SU-DHL-6 (cell line): ENCODE data around the gene USP30.

Experiments used
- H2AFZ ChIP-seq: fragments of 200-600 bp; sonication (generic); 2 replicates; pipeline ENCODE4 v1.6.1; 2014; ENCODE audit warnings: low read depth, mild to moderate bottlenecking, moderate library complexity, mixed read lengths, antibody characterized with exemption, low read length; ENCODE audit not compliant: severe bottlenecking
- H3F3A ChIP-seq: fragments of 200-600 bp; shearing (Covaris generic); 2 replicates; pipeline ENCODE4 v1.6.0; 2016; ENCODE audit warnings: antibody characterized with exemption, mild to moderate bottlenecking; ENCODE audit not compliant: insufficient read depth
- H3K27ac ChIP-seq: fragments of 200-600 bp; sonication (generic); 2 replicates; pipeline ENCODE4 v1.5.1; 2016; ENCODE audit warnings: low read depth, mild to moderate bottlenecking, low read length, moderate library complexity, mixed read lengths
- H3K27me3 ChIP-seq: fragments of 200-600 bp; sonication (generic), shearing (Covaris generic); 2 replicates; pipeline ENCODE4 v1.6.0; 2014; ENCODE audit warnings: mild to moderate bottlenecking, low read length
- H3K36me3 ChIP-seq: fragments of 200-600 bp; sonication (generic); 2 replicates; pipeline ENCODE4 v1.6.1; 2014; ENCODE audit warnings: mild to moderate bottlenecking, low read length, mixed read lengths
- H3K4me2 ChIP-seq: fragments of 300-600, 200-600 bp; shearing (Covaris generic), sonication (generic); 2 replicates; pipeline ENCODE4 v1.6.0; 2014; ENCODE audit warnings: low read length, low read depth, mild to moderate bottlenecking; ENCODE audit not compliant: poor library complexity, severe bottlenecking
- H3K4me3 ChIP-seq: fragments of 200-600 bp; sonication (generic); 2 replicates; pipeline ENCODE4 v1.5.1; 2014; ENCODE audit warnings: antibody characterized with exemption, low read length, mild to moderate bottlenecking, mixed read lengths; ENCODE audit not compliant: insufficient read depth, poor library complexity, severe bottlenecking
- H3K79me2 ChIP-seq: fragments of 200-600 bp; sonication (generic); 2 replicates; pipeline ENCODE4 v1.6.1; 2014; ENCODE audit warnings: mild to moderate bottlenecking, low read length, moderate library complexity; ENCODE audit not compliant: insufficient read depth
- H3K9ac ChIP-seq: fragments of 200-600 bp; sonication (generic); 2 replicates; pipeline ENCODE4 v1.7.0; 2014; ENCODE audit warnings: mild to moderate bottlenecking, low read length
- H3K9me2 ChIP-seq: fragments of 200-600 bp; sonication (generic); replicated peaks from 2 replicates; pipeline ENCODE4 v1.6.1; 2014; ENCODE audit warnings: low read length; ENCODE audit not compliant: insufficient read depth
- H3K9me3 ChIP-seq: fragments of 200-600 bp; sonication (generic); 2 replicates; pipeline ENCODE4 v1.6.1; 2014; ENCODE audit warnings: low read length, mixed read lengths; ENCODE audit not compliant: insufficient read depth
- H4K20me1 ChIP-seq: fragments of 200-600 bp; sonication (generic); 2 replicates; pipeline ENCODE4 v1.6.1; 2014; ENCODE audit warnings: low read depth, mild to moderate bottlenecking, antibody characterized with exemption, low read length, moderate library complexity, mixed read lengths
- CTCF ChIP-seq: fragments of 200-600 bp; sonication (generic); IDR thresholded peaks from one replicate; pipeline ENCODE4 v1.5.1; 2017; ENCODE audit warnings: antibody characterized with exemption, mild to moderate bottlenecking, low read length, moderate library complexity; ENCODE audit not compliant: insufficient read depth, poor library complexity, severe bottlenecking
- EZH2phosphoT487 ChIP-seq: fragments of 200-600 bp; sonication (generic), shearing (Covaris generic); conservative IDR thresholded peaks from 2 replicates; pipeline ENCODE4 v1.6.1; 2018; ENCODE audit warnings: mild to moderate bottlenecking, antibody characterized with exemption, low read length, moderate library complexity, mixed read lengths

The USP30 gene

GRCh38 chr12:109052414-109053323 is at the start of gene USP30:
Gene USP30, plus strand, starts transcription at chr12:109052576. Its CDS starts 103 bp downstream, at chr12:109052679.
- TF ChIP-seq EZH2phosphoT487 = no peak
- TF ChIP-seq CTCF = no peak
- peaks cover 13% of the 10 kb centered on the region; the same call in 1 of the 2 replicates for H3F3A ChIP-seq
- peak within 1 kb of the TSS; percentile 95 for H3K4me2 ChIP-seq
- no peaks in the 10 kb centered on the region for H4K20me1 ChIP-seq
- H3K27me3 ChIP-seq = no peaks in the 10 kb centered on the region
- H3K4me3 ChIP-seq = peak within 1 kb of the TSS; percentile 94
- H3K9me3 ChIP-seq = no peaks in the 10 kb centered on the region
- peak within 1 kb of the TSS; percentile 88 for H3K9ac ChIP-seq
- peak within 1 kb of the TSS; percentile 93 for H2AFZ ChIP-seq
- H3K27ac ChIP-seq = peak within 1 kb of the TSS; percentile 80
- peaks cover 14% of the 10 kb centered on the region; the same call in 1 of the 2 replicates for H3K79me2 ChIP-seq
- no peaks in the 10 kb centered on the region for H3K9me2 ChIP-seq
- H3K36me3 ChIP-seq = no peaks in the 10 kb centered on the region; the same call in 1 of the 2 replicates

GRCh38 chr12:109004017-109004416 is 48.4 kb upstream of the USP30 start:
- Histone ChIP-seq H3K9me3 (no peaks in the 10 kb centered on the region), H4K20me1 (no peaks in the 10 kb centered on the region), H3K4me3 (no peak overlapping the region), H3K9ac (no peak overlapping the region), H3K27me3 (no peaks in the 10 kb centered on the region), H3K27ac (no peak overlapping the region), H3K36me3 (no peaks in the 10 kb centered on the region), H2AFZ (no peak overlapping the region), H3F3A (no peaks in the 10 kb centered on the region), H3K9me2 (no peaks in the 10 kb centered on the region), H3K79me2 (no peaks in the 10 kb centered on the region), H3K4me2 (no peak overlapping the region)
- TF ChIP-seq EZH2phosphoT487 (no peak), CTCF (no peak)

- Histone ChIP-seq H4K20me1 (no peaks in the 10 kb centered on the region), H3K9ac (no peak overlapping the region), H3K36me3 (no peaks in the 10 kb centered on the region), H2AFZ (no peak overlapping the region), H3K9me3 (no peaks in the 10 kb centered on the region), H3K27ac (no peak overlapping the region), H3K79me2 (no peaks in the 10 kb centered on the region), H3K27me3 (no peaks in the 10 kb centered on the region), H3F3A (no peaks in the 10 kb centered on the region), H3K4me2 (no peak overlapping the region), H3K4me3 (no peak overlapping the region), H3K9me2 (no peaks in the 10 kb centered on the region)
- TF ChIP-seq CTCF = no peak
- no peak for TF ChIP-seq EZH2phosphoT487
These were observed 42.6 kb upstream of the USP30 start for GRCh38 chr12:109009766-109010165.
